ENCODE results near the gene HMGCS2.

GRCh38 chr1:119779869-119780356 lies 11.2 kb upstream of the HMGCS2 start:
- TF ChIP-seq EZH2 (IDR thresholded peaks at IDR 0.05; ENCODE audit: borderline replicate concordance, insufficient read depth, low read depth, low read length, poor library complexity, severe bottlenecking) (no peak), CTCF (IDR thresholded peaks at IDR 0.05) (no peak)
